ENCODE measurements around the gene MBOAT2. TPM values are rescaled to one million over a fixed set of nuclear protein-coding genes. Genes with fewer than 3 reads are reported as not detected.

The MBOAT2 gene
- total and polyA plus RNA-seq, 4 donors = 0.57 to 65.5 (median 3.2) TPM

DNA sequence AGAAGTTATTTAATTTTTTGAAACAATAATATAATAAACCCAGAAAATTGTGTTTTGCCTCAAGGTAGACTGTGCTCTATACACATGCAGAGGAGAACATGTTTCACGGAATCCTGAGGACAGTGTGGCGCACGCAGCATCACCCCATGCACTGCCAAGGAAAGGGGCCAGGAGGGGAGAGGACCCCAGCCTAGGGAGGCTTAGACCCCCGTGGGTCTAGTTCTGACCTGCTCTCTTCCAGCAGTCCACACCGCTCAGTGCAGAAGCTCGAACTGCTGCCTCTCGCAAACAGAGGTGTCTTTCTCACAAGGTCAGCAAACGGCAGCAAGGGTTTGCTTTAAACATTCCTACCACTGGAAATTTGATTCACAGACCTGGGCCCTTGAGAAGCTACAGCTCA is 114.5 kb downstream of the MBOAT2 start:
- Histone ChIP-seq H3K36me3 (ENCODE audit: control insufficient read depth in 4 of 4, insufficient read depth in 3 of 4, low read depth in 1 of 4, low read length in 3 of 4) (no peaks in the 10 kb centered on the region), H3K4me3 (ENCODE audit: low read depth in 1 of 3, low read length in 3 of 3) (no peak overlapping the region), H3K27me3 (ENCODE audit: control insufficient read depth in 4 of 4, insufficient read depth in 4 of 4, low read length in 3 of 4) (no peaks in the 10 kb centered on the region), H3K27ac (ENCODE audit: low read depth in 1 of 2, low read length in 2 of 2) (no peak overlapping the region), H3K4me1 (ENCODE audit: control insufficient read depth in 4 of 4, insufficient read depth in 4 of 4, low read length in 3 of 4) (no peaks in the 10 kb centered on the region), H3K9me3 (ENCODE audit: control insufficient read depth in 4 of 4, low read length in 3 of 4) (no peaks in the 10 kb centered on the region), H3K9ac (ENCODE audit: low read depth in 1 of 2, low read length in 2 of 2) (no peak overlapping the region)
- DNase-seq (ENCODE audit: low spot score) = no peak
- TF ChIP-seq JUND (IDR thresholded peaks at IDR 0.05) (no peak), HNF4A (conservative IDR thresholded peaks at IDR 0.05) (no peak), NR2F2 (IDR thresholded peaks at IDR 0.05) (no peak), YY1 (IDR thresholded peaks at IDR 0.05) (no peak), RAD21 (IDR thresholded peaks at IDR 0.05) (no peak), SP1 (IDR thresholded peaks at IDR 0.05) (no peak), TAF1 (conservative IDR thresholded peaks at IDR 0.05) (no peak), FOXA1 (IDR thresholded peaks at IDR 0.05) (no peak), RXRA (IDR thresholded peaks at IDR 0.05) (no peak), EGR1 (IDR thresholded peaks at IDR 0.05; ENCODE audit: low read depth in 2 of 2) (no peak), FOXA2 (IDR thresholded peaks at IDR 0.05) (no peak), HNF4G (IDR thresholded peaks at IDR 0.05) (no peak), GABPA (IDR thresholded peaks at IDR 0.05 in 1 of 2, conservative IDR thresholded peaks at IDR 0.05 in 1 of 2) (no peak)
- TF ChIP-seq, protein P1, sequence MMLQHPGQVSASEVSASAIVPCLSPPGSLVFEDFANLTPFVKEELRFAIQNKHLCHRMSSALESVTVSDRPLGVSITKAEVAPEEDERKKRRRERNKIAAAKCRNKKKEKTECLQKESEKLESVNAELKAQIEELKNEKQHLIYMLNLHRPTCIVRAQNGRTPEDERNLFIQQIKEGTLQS (IDR thresholded peaks at IDR 0.05) = no peak
- TF ChIP-seq, protein P2, sequence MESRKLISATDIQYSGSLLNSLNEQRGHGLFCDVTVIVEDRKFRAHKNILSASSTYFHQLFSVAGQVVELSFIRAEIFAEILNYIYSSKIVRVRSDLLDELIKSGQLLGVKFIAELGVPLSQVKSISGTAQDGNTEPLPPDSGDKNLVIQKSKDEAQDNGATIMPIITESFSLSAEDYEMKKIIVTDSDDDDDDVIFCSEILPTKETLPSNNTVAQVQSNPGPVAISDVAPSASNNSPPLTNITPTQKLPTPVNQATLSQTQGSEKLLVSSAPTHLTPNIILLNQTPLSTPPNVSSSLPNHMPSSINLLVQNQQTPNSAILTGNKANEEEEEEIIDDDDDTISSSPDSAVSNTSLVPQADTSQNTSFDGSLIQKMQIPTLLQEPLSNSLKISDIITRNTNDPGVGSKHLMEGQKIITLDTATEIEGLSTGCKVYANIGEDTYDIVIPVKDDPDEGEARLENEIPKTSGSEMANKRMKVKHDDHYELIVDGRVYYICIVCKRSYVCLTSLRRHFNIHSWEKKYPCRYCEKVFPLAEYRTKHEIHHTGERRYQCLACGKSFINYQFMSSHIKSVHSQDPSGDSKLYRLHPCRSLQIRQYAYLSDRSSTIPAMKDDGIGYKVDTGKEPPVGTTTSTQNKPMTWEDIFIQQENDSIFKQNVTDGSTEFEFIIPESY (IDR thresholded peaks at IDR 0.05) = no peak
- TF ChIP-seq, protein P3, sequence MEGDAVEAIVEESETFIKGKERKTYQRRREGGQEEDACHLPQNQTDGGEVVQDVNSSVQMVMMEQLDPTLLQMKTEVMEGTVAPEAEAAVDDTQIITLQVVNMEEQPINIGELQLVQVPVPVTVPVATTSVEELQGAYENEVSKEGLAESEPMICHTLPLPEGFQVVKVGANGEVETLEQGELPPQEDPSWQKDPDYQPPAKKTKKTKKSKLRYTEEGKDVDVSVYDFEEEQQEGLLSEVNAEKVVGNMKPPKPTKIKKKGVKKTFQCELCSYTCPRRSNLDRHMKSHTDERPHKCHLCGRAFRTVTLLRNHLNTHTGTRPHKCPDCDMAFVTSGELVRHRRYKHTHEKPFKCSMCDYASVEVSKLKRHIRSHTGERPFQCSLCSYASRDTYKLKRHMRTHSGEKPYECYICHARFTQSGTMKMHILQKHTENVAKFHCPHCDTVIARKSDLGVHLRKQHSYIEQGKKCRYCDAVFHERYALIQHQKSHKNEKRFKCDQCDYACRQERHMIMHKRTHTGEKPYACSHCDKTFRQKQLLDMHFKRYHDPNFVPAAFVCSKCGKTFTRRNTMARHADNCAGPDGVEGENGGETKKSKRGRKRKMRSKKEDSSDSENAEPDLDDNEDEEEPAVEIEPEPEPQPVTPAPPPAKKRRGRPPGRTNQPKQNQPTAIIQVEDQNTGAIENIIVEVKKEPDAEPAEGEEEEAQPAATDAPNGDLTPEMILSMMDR (IDR thresholded peaks at IDR 0.05; ENCODE audit: low read depth, low read length, missing input control) = no peak
- TF ChIP-seq, protein P4, sequence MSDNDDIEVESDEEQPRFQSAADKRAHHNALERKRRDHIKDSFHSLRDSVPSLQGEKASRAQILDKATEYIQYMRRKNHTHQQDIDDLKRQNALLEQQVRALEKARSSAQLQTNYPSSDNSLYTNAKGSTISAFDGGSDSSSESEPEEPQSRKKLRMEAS (IDR thresholded peaks at IDR 0.05) = no peak
- TF ChIP-seq, protein P5, sequence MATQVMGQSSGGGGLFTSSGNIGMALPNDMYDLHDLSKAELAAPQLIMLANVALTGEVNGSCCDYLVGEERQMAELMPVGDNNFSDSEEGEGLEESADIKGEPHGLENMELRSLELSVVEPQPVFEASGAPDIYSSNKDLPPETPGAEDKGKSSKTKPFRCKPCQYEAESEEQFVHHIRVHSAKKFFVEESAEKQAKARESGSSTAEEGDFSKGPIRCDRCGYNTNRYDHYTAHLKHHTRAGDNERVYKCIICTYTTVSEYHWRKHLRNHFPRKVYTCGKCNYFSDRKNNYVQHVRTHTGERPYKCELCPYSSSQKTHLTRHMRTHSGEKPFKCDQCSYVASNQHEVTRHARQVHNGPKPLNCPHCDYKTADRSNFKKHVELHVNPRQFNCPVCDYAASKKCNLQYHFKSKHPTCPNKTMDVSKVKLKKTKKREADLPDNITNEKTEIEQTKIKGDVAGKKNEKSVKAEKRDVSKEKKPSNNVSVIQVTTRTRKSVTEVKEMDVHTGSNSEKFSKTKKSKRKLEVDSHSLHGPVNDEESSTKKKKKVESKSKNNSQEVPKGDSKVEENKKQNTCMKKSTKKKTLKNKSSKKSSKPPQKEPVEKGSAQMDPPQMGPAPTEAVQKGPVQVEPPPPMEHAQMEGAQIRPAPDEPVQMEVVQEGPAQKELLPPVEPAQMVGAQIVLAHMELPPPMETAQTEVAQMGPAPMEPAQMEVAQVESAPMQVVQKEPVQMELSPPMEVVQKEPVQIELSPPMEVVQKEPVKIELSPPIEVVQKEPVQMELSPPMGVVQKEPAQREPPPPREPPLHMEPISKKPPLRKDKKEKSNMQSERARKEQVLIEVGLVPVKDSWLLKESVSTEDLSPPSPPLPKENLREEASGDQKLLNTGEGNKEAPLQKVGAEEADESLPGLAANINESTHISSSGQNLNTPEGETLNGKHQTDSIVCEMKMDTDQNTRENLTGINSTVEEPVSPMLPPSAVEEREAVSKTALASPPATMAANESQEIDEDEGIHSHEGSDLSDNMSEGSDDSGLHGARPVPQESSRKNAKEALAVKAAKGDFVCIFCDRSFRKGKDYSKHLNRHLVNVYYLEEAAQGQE (IDR thresholded peaks at IDR 0.05) = no peak
- 83% methylated on average over 8 of the region's 8 CpGs for WGBS
